GM21723 (cell line): ENCODE measurements around the gene IFIT1.
"Not testable (repeated sequence)": the region's sequence is repeated elsewhere in the genome, so short reads cannot be mapped to it uniquely, and the experiment has no call there.

Experiments
- ATAC-seq: cut with Tn5 transposase; IDR thresholded peaks from one replicate; pipeline ENCODE4 v1.9.1; 2021; ENCODE audit warnings: mild to moderate bottlenecking, moderate library complexity; ENCODE audit not compliant: unreplicated experiment

IFIT1 gene

GRCh38 chr10:89426230-89426868 lies 33.9 kb downstream of the IFIT1 start:
- no peak for ATAC-seq

DNA sequence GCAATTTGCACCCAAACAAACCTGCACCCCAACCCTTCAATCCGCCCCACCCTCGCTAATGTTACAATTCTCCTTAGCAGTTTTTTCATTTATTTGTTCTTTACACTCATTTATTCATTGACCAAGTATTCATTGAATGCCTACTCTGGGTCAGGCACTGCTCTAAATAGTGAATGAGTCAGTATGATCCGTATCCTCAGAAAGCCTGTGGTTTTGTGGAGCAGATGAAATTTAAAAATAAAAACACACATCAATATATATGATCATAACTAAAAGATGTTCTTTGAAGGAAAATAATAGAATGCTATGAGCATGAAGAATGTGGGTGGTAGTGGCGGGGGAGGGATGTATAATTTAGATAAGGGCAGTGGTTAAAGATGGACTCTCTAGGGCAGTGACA lies 35.2 kb downstream of the IFIT1 start:
- no peak for ATAC-seq

DNA sequence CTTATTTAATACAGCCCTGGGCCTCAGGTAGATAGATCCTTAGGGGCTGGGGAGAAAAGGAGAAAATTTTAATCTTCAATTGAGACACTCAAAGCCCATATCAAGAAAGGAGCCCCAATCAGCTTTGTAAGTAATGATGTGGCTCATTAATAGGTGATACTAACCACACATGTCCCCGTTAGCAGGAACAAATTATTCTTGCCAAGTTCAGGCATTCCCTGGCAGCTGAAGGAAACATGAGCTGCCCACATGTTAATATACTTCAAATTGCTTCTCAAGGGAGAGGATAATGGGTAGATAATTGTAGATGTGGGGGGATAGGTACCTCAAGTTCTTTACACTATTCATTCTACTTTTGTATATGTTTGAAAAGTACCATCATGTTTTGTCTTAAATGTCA lies 36.5 kb downstream of the IFIT1 start:
- no peak for ATAC-seq

DNA sequence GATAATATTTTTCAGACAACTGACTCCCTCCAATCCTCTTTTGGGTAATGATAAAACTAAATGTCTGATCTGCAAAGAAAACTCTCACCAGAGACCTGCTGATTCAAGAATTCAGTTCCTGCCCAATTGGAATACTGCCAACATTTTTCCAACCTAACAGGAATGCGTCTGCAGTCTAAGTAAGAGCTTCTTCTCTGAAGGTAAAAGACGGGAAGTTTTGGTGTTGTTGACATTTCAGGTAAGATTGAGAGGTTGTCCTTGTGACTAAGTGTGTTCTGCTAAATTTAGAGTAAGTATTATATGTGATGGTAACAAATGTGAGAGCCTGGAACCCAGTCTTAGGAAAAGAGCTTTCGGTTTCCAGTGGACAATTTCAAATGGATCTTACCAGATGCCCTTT lies 39.6 kb downstream of the IFIT1 start:
- ATAC-seq, result no peak

DNA sequence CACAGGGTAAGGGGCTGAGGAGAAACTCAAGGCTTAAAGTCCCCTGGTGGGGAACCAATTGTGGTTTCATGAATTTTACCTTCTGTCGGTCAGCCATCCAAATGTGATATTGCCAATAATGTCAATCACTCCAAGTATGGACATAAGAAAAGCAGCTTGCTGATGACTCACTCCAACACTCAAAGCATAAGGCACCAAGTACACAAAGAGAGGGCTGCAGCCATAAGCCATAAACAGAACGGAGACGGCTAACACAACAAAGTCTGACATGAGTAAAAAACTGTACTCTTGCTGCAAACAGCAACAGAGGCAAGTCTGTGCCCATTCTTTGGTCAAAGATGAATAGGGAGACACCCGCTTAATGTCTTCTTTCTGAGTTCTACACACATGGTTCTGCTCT lies 46.1 kb downstream of the IFIT1 start:
- no peak for ATAC-seq

GRCh38 chr10:89440226-89441009 lies 48.0 kb downstream of the IFIT1 start:
- no peak for ATAC-seq

DNA sequence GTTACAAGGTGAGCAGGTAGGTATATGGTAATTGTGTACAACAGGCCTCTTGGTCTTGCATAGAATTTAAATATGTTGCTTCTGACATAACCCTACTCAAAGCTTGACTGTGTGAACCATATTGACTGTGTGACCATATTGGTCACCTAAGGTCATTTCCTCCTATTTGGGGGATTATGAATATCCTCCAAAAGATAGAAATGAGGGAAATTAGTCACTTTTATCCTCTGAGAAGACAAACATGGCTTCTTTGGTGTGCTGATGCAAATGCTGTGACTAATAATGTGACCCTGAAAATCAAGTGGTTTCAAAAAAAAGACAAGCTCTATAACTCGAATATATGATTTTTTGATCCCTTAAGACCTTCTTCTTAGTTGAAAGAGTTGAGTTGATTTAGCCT lies 49.9 kb downstream of the IFIT1 start:
- no peak for ATAC-seq

GRCh38 chr10:89444819-89445218 lies 52.4 kb downstream of the IFIT1 start:
- not testable (repeated sequence) for ATAC-seq

DNA sequence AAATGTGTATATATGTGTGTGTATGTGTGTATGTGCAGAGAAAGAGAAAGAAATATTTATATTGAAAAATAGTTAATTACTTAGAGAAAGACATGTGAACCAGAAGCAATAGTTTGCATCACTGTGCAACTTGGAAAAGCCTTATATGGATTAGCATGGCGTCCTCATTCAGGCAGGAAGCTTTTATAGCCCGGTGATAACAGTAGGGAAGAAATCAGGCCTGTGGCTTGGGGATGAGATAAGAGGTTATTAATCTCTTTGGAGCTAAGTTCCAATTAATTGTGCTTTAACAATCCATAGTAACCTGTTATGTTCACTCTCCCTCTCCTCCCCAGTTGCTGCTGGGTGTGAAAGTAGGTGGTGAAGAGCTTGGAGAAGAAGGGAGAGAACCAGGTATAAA lies 58.5 kb downstream of the IFIT1 start:
- no peak for ATAC-seq

GRCh38 chr10:89452193-89452592 lies 59.8 kb downstream of the IFIT1 start:
- no peak for ATAC-seq

DNA sequence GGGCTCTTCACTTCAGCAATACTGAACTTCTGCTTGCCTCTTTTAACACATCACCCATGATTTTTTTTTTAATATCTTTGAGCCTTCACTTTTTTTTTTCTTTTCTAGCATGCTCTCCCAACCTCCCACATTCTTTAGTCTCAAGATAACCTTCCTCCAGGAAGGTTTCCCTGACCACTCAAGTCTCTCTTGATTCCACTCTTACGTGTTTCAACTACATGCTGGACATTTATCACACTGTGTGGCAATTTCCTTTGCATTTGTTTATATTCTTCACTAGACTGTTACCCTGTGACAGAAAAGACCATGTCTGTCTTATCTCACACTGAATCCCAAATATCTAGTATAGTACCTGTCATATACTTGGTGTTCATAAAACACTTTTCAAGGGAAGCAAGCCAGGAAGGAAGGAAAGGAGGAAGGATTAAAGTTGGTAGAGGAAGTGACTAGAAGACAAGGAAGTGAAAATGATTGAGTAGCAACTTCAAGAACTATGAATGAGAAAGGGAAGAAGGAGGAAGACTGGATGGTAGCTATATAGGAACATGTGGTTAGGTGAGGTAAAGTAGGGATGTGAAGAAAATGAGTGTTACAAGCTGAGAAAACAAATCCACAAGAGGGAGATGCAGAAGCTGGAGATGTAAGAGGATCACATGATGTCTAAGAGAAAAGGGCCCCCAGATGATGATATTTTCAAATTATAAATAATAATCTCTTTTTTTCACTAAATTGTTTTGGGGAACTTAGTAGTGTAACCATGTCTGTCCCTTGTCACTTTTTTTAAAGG lies 62.3 kb downstream of the IFIT1 start:
- no peak for ATAC-seq
